Upper lobe of left lung (tissue), 6 donors: ENCODE data around the gene FGR. TPM values are rescaled to one million over a fixed set of nuclear protein-coding genes. Genes with fewer than 3 reads are reported as not detected.

ENCODE experiments used
- ATAC-seq, 2 donors: fragments of 200-7000 bp; cut with Tn5 transposase; one replicate each; pipeline ENCODE4 v1.9.1; 2022; ENCODE audit warnings: mild to moderate bottlenecking in 2 of 2, moderate library complexity in 2 of 2; ENCODE audit not compliant: low FRiP score in 2 of 2
- DNase-seq, 2 donors: peaks; one replicate each; pipeline ENCODE4 v3.0.0-alpha.2; 2019 to 2020
- H3K27ac ChIP-seq, 4 donors: fragments of 200-600 bp; sonication (generic); one replicate each; pipeline ENCODE4 v1.5.1; 2016 to 2019
- H3K27me3 ChIP-seq, 4 donors: fragments of 200-600 bp; sonication (generic); one replicate each; pipeline ENCODE4 v1.5.1; 2017 to 2019
- H3K36me3 ChIP-seq, 4 donors: fragments of 200-600 bp; sonication (generic); one replicate each; pipeline ENCODE4 v1.5.1; 2016 to 2019
- H3K4me1 ChIP-seq, 4 donors: fragments of 200-600 bp; sonication (generic); one replicate each; pipeline ENCODE4 v1.5.1; 2018 to 2019
- H3K4me3 ChIP-seq, 4 donors: fragments of 200-600 bp; sonication (generic); one replicate each; pipeline ENCODE4 v1.5.1; 2017 to 2019; ENCODE audit warnings: mild to moderate bottlenecking in 2 of 4, moderate library complexity in 1 of 4
- H3K9me3 ChIP-seq, 4 donors: fragments of 200-600 bp; sonication (generic); one replicate each; pipeline ENCODE4 v1.5.1; 2018 to 2019
- CTCF ChIP-seq, 6 experiments: fragments of 450-650 bp in 4 of 6; fragments of 200-600 bp in 2 of 6; sonication (generic) in 2 of 6; IDR thresholded peaks; one replicate each; pipeline ENCODE4 v1.5.1; 2016 to 2019; ENCODE audit warnings: antibody characterized with exemption in 6 of 6
- EP300 ChIP-seq, 4 donors: sonication (generic); formaldehyde crosslinking; IDR thresholded peaks; one replicate each; pipeline ENCODE4 v1.5.1; 2017; ENCODE audit warnings: antibody characterized with exemption in 4 of 4, control low read depth in 2 of 4
- POLR2A ChIP-seq, 4 donors: fragments of 450-650 bp; IDR thresholded peaks; one replicate each; pipeline ENCODE4 v1.5.1; 2016 to 2017; ENCODE audit warnings: antibody characterized with exemption in 4 of 4, mild to moderate bottlenecking in 2 of 4
- POLR2AphosphoS5 ChIP-seq, 2 donors: sonication (generic); formaldehyde crosslinking; IDR thresholded peaks; one replicate each; pipeline ENCODE4 v1.5.1; 2017; ENCODE audit warnings: antibody characterized with exemption in 2 of 2
- WGBS, 2 donors: methylation state at CpG; one replicate each; pipeline ENCODE4 v1.1.5; 2017 to 2018; 5-methylcytosine and 5-hydroxymethylcytosine counted together
- total RNA-seq, 6 donors: library from RNA; depleted of rRNA in 4 of 6; stranded (reverse); fragments of >200 nt in 4 of 6; gene quantifications; one replicate each; pipeline versions ENCODE4 v1.1.0 to v1.2.1, GENCODE V29; 2016 to 2021
- donor health status: DM: no; HTN: no; CAD: no; lungs with moderate emphysema.
- donor health status: DM: no; HTN: yes; CAD: no; lungs with severe emphysema.

The FGR gene
- total RNA-seq, 6 donors from 2014 or later: 59.8 to 234 (median 150) TPM

GRCh38 chr1:27615346-27616192 is 19.4 kb downstream of the FGR start:
- WGBS, 2 donors: 77 to 79% methylated on average over 37 to 41 of the region's 41 CpGs

DNA sequence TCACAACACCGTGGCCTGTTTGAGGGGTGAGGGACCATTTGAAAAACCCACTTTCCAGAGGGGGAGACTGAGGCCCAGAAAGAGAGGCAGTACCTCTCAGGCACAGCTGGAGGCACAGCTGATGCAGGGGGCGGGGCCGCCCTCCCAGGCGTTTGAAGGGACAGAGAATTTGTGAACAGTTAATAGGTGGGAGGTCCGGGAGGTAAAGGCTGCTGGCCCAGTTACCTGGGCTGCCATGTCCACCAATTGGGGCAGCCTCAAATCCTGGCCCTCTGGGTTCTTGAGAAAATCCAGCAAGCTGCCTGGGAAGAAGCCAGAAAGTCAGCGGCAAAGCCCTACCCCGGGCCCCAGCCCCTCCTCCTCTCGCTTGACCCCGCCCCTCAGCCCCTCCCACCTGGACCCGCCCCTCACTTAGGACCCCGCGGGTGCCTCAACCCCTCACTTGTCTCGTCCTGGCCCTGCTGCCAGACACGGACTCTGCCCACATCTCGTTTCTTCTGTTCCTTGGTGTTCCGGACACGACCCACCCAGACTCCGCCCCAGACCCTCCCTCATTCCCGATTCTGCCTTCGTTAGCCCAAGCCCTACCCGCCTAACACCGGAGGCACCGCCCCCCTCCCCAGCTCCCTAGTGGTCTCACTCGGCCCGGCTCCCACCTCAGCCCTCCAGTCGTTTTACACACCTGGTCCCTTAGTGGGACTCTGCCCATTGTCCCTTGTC is 20.2 kb downstream of the FGR start:
- ATAC-seq: no peak
- Histone ChIP-seq H3K4me1 (peaks cover 17 to 28% (median 17%) of the 10 kb centered on the region in 4 donors), H3K4me3 (no peak overlapping the region), H3K27ac (no peak overlapping the region), H3K36me3 (peaks cover 0 to 61% (median 30%) of the 10 kb centered on the region in 4 donors), H3K9me3 (no peaks in the 10 kb centered on the region), H3K27me3 (no peaks in the 10 kb centered on the region)
- no peak for TF ChIP-seq POLR2AphosphoS5 (IDR thresholded peaks at IDR 0.05)
- TF ChIP-seq EP300 (IDR thresholded peaks at IDR 0.05): no peak
- no peak for TF ChIP-seq CTCF (IDR thresholded peaks at IDR 0.05)
- TF ChIP-seq POLR2A (IDR thresholded peaks at IDR 0.05): no peak
- 50 to 58% methylated on average over 18 to 24 of the region's 26 CpGs for whole genome bisulfite sequencing, 2 donors
- peak in 1 of 2 donors; percentile 66 for DNase-seq

More at GRCh38 chr1:27615346-27616192, 19.4 kb downstream of the FGR start:
- Histone ChIP-seq H3K4me1 (peaks cover 13 to 20% (median 16%) of the 10 kb centered on the region in 4 donors), H3K36me3 (peaks cover 0 to 64% (median 33%) of the 10 kb centered on the region in 4 donors), H3K27ac (no peak overlapping the region), H3K27me3 (no peaks in the 10 kb centered on the region), H3K4me3 (no peak overlapping the region), H3K9me3 (no peaks in the 10 kb centered on the region)
- TF ChIP-seq POLR2A (IDR thresholded peaks at IDR 0.05): no peak
- no peak for TF ChIP-seq EP300 (IDR thresholded peaks at IDR 0.05)
- TF ChIP-seq CTCF (IDR thresholded peaks at IDR 0.05): no peak
- TF ChIP-seq POLR2AphosphoS5 (IDR thresholded peaks at IDR 0.05): no peak
- ATAC-seq (peak in 1 of 2 donors; percentile 5), DNase-seq (peak in 1 of 2 donors; percentile 81)

DNA sequence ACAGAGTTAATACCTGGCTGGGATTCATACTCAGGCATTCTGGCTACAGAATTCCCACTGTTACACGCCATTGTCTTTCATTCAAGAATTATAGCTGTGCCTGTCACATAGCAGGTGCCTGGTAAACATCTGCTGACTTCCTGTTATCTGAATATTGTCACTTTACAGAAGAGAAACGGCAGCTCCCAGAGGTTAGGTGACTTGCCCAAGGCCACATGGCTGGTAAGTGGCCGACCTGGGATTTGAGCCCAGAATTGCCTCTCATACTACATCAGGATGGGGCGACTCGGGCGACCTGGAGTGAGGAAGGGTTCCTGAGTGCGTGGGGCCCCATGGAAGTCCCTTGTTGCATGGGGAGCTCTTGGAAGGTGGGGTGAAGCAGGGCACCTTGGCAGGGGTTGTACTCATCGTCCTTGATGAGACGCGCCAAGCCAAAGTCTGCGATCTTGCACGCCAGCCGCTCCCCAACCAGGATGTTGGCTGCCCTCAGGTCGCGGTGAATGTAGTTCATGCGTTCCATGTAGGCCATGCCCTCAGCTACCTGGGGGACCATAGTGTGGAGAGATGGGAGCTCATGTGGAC is 20.9 kb downstream of the FGR start:
- Histone ChIP-seq H3K36me3 (peaks cover 0 to 61% (median 30%) of the 10 kb centered on the region in 4 donors), H3K9me3 (no peaks in the 10 kb centered on the region), H3K27me3 (no peaks in the 10 kb centered on the region), H3K4me3 (no peak overlapping the region), H3K27ac (no peak overlapping the region), H3K4me1 (peaks cover 19 to 32% (median 23%) of the 10 kb centered on the region in 4 donors)
- no peak for DNase-seq
- 81 to 84% methylated on average over 16 of the region's 16 CpGs for WGBS, 2 donors
- TF ChIP-seq EP300 (IDR thresholded peaks at IDR 0.05): no peak
- TF ChIP-seq POLR2AphosphoS5 (IDR thresholded peaks at IDR 0.05): no peak
- no peak for TF ChIP-seq POLR2A (IDR thresholded peaks at IDR 0.05)
- TF ChIP-seq CTCF (IDR thresholded peaks at IDR 0.05): no peak
- no peak for ATAC-seq

- H3K9me3 ChIP-seq: no peaks in the 10 kb centered on the region
- 65 to 80% methylated on average over 9 to 12 of the region's 12 CpGs for WGBS, 2 donors
- ATAC-seq (no peak), DNase-seq (no peak)
- no peak overlapping the region for H3K4me3 ChIP-seq
- H3K36me3 ChIP-seq: peaks cover 0 to 57% (median 30%) of the 10 kb centered on the region in 4 donors
- H3K4me1 ChIP-seq: peaks cover 15 to 34% (median 25%) of the 10 kb centered on the region in 4 donors
- H3K27me3 ChIP-seq: no peaks in the 10 kb centered on the region
- no peak for TF ChIP-seq CTCF (IDR thresholded peaks at IDR 0.05)
- no peak for TF ChIP-seq POLR2AphosphoS5 (IDR thresholded peaks at IDR 0.05)
- TF ChIP-seq POLR2A (IDR thresholded peaks at IDR 0.05): no peak
- TF ChIP-seq EP300 (IDR thresholded peaks at IDR 0.05): no peak
- no peak overlapping the region for H3K27ac ChIP-seq
Measured at GRCh38 chr1:27612718-27613117, 22.3 kb downstream of the FGR start.
